Mucosa of descending colon (tissue), 3 donors: ENCODE results near the gene CDK5RAP2. TPM values are rescaled to one million over a fixed set of nuclear protein-coding genes. Genes with fewer than 3 reads are reported as not detected.
"Not testable (repeated sequence)": the region's sequence is repeated elsewhere in the genome, so short reads cannot be mapped to it uniquely, and the experiment has no call there.

ENCODE experiments used
- ATAC-seq: fragments of 200-7000 bp; cut with Tn5 transposase; one replicate; pipeline ENCODE4 v1.9.1; 2020; ENCODE audit warnings: mild to moderate bottlenecking, moderate library complexity
- DNase-seq, 3 donors: peaks; one replicate each; pipeline ENCODE4 v3.0.0-alpha.2; 2020
- H3K36me3 ChIP-seq: fragments of 200-600 bp; one replicate; pipeline ENCODE4 v1.8.0; 2021; ENCODE audit warnings: low read depth, mild to moderate bottlenecking
- H3K4me1 ChIP-seq: fragments of 200-600 bp; one replicate; pipeline ENCODE4 v1.8.0; 2021; ENCODE audit warnings: low read depth, mild to moderate bottlenecking
- H3K4me3 ChIP-seq: fragments of 200-600 bp; one replicate; pipeline ENCODE4 v1.8.0; 2021; ENCODE audit warnings: mild to moderate bottlenecking
- H3K9me3 ChIP-seq: fragments of 200-600 bp; one replicate; pipeline ENCODE4 v1.8.0; 2021; ENCODE audit warnings: mild to moderate bottlenecking
- CTCF ChIP-seq: fragments of 200-600 bp; IDR thresholded peaks from one replicate; pipeline ENCODE4 v1.8.0; 2022; ENCODE audit warnings: antibody characterized with exemption, mild to moderate bottlenecking
- intact Hi-C, 2 donors: fragments of 100-400 bp; cut with DNase I in 1 of 2; cut with micrococcal nuclease in 1 of 2; formaldehyde crosslinking; loops; one replicate each; pipeline versions ENCODE4 v1.11.0 to v1.11.1; 2022; cut with DNase I, micrococcal nuclease
- total RNA-seq, 3 donors: library from RNA; stranded (reverse); fragmentation: NEBNext Ultra II Directional in 2 of 3; extraction: Animal tissue kit (Norgen Biotek cat#: 25700) in 2 of 3; gene quantifications; one replicate each; pipeline versions ENCODE4 v1.2.1 to v1.2.4, GENCODE V29; 2021 to 2023
- donor health status: DM: no; HTN: no; CAD: no; lungs with moderate emphysema.
- donor health status: DM: no; HTN: no; CAD: no.
- donor health status: DM: no; HTN: yes; CAD: no.

The CDK5RAP2 gene
- total RNA-seq, 3 donors from 2014 or later = 27.0 to 62.4 (median 35.1) TPM

GRCh38 chr9:120558454-120558853 lies 21.5 kb downstream of the CDK5RAP2 start:
- H3K4me1 ChIP-seq = no peaks in the 10 kb centered on the region
- TF ChIP-seq CTCF = no peak
- no peak for ATAC-seq
- no peak for DNase-seq
- no peak overlapping the region for H3K4me3 ChIP-seq
- intact Hi-C loops = no loop called here
- H3K9me3 ChIP-seq = no peaks in the 10 kb centered on the region
- H3K36me3 ChIP-seq = no peaks in the 10 kb centered on the region

- no peaks in the 10 kb centered on the region for H3K36me3 ChIP-seq
- no peak overlapping the region for H3K4me3 ChIP-seq
- DNase-seq (no peak), ATAC-seq (no peak)
- intact Hi-C loops = no loop called here
- TF ChIP-seq CTCF = no peak
- no peaks in the 10 kb centered on the region for H3K9me3 ChIP-seq
- no peaks in the 10 kb centered on the region for H3K4me1 ChIP-seq
Measured at GRCh38 chr9:120557205-120557604, 22.8 kb downstream of the CDK5RAP2 start.

GRCh38 chr9:120556775-120557174 lies 23.2 kb downstream of the CDK5RAP2 start:
- intact Hi-C loops = no loop called here
- ATAC-seq = no peak
- TF ChIP-seq CTCF = no peak
- Histone ChIP-seq H3K9me3 (no peaks in the 10 kb centered on the region), H3K4me3 (no peak overlapping the region), H3K36me3 (no peaks in the 10 kb centered on the region), H3K4me1 (no peaks in the 10 kb centered on the region)
- DNase-seq = no peak

DNA sequence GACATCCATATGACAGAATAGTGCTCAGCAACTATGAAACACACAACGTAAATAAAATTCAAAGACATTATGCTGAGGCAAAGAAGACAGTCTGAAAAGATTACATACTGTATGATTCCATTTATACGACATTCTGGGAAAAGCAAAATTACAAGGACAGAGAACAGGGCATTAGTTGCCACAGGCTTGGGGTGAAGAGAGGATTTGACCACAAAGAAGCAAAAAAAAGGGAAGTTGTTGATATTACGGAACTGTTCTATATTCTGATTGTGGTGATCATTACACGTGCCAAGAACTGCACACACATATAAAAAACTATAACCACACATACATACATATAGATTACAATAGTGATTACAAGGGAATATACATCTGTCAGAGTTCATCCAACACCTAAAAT lies 24.1 kb downstream of the CDK5RAP2 start:
- intact Hi-C loops = no loop called here

GRCh38 chr9:120552210-120552704 lies 27.7 kb downstream of the CDK5RAP2 start:
- H3K4me1 ChIP-seq, H3K36me3 ChIP-seq, H3K9me3 ChIP-seq, H3K4me3 ChIP-seq, DNase-seq, intact Hi-C loops, ATAC-seq: not testable (repeated sequence)

More for the DNA sequence above, 24.1 kb downstream of the CDK5RAP2 start:
- TF ChIP-seq CTCF = no peak
- no peaks in the 10 kb centered on the region for H3K36me3 ChIP-seq
- H3K4me1 ChIP-seq = no peaks in the 10 kb centered on the region
- no peaks in the 10 kb centered on the region for H3K9me3 ChIP-seq
- H3K4me3 ChIP-seq = no peak overlapping the region
- DNase-seq (no peak), ATAC-seq (no peak)

- H3K4me3 ChIP-seq = no peak overlapping the region
- intact Hi-C loops = no loop called here
- H3K4me1 ChIP-seq = no peaks in the 10 kb centered on the region
- no peak for ATAC-seq
- H3K9me3 ChIP-seq = no peaks in the 10 kb centered on the region
- DNase-seq = no peak
- no peak for TF ChIP-seq CTCF
- H3K36me3 ChIP-seq = no peaks in the 10 kb centered on the region
Measured at GRCh38 chr9:120545701-120546550, 34.0 kb downstream of the CDK5RAP2 start.
